ENCODE results near the gene KMT5B.

DNA sequence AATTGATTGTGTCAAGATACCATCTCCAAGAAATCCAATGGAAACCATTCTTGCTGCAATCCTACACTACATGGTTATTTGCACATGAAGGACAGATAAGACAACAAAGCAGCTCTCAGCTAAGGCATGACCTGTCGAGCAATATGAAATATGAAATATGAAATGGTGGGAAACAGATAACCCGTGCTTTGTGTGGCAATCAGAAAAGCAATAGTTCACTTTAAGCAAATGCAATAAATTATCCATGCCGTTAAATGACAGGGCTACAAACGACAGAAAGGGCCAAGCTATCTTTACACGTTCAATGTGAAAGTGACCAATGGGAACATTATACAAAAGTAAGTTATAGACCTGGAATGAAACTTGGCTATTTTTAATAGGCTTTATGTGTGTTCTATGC, 35.2 kb downstream of the KMT5B start:
- TF ChIP-seq POLR2A (IDR thresholded peaks at IDR 0.05): no peak
- TF ChIP-seq, protein P1, sequence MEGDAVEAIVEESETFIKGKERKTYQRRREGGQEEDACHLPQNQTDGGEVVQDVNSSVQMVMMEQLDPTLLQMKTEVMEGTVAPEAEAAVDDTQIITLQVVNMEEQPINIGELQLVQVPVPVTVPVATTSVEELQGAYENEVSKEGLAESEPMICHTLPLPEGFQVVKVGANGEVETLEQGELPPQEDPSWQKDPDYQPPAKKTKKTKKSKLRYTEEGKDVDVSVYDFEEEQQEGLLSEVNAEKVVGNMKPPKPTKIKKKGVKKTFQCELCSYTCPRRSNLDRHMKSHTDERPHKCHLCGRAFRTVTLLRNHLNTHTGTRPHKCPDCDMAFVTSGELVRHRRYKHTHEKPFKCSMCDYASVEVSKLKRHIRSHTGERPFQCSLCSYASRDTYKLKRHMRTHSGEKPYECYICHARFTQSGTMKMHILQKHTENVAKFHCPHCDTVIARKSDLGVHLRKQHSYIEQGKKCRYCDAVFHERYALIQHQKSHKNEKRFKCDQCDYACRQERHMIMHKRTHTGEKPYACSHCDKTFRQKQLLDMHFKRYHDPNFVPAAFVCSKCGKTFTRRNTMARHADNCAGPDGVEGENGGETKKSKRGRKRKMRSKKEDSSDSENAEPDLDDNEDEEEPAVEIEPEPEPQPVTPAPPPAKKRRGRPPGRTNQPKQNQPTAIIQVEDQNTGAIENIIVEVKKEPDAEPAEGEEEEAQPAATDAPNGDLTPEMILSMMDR (IDR thresholded peaks at IDR 0.05): no peak

All from gastroesophageal sphincter (tissue), 3 donors.